Measurements from ENCODE around the gene MAP4K1. TPM values are rescaled to one million over a fixed set of nuclear protein-coding genes. Genes with fewer than 3 reads are reported as not detected.

The MAP4K1 gene
- total and polyA plus RNA-seq, 2 of the 13 experiments (the other 11 are each of a cell fraction or from before 2014, with no cell fraction given), result 0.24 to 0.89 TPM

DNA sequence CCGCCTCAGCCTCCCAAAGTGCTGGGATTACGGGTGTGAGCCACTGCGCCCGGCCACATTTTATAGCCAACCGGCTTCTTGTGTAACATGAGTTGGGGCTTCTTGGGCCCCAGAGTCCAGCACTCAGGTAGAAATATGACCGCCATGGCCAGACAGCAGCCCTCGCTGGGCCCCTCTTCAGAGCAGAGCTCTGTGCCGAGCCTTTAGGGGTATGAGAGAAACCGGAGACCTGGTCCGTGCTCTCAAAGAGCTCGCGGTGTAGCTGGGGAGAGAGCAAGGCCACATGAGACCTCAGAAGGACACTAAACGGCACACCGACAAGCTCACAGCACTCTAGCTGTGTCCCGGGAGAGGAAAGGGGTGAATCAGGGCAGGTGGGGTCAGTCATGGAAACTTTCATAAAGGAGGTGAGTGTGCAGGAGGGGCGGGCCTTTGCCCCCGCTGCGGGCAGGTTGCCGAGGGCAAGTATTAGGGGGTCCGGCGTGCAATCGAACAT, 45.5 kb upstream of the MAP4K1 start (continued):
- TF ChIP-seq MEIS2 (CRISPR knock-in tag; IDR thresholded peaks at IDR 0.05), result no peak
- no peak for TF ChIP-seq PBX3 (CRISPR knock-in tag; IDR thresholded peaks at IDR 0.05; ENCODE audit: borderline replicate concordance)
- TF ChIP-seq TARDBP (CRISPR knock-in tag; IDR thresholded peaks at IDR 0.05), result no peak
- TF ChIP-seq ZMAT3 (CRISPR knock-in tag; conservative IDR thresholded peaks at IDR 0.05), result no peak
- TF ChIP-seq STAG1 (CRISPR knock-in tag; IDR thresholded peaks at IDR 0.05), result no peak
- no peak for TF ChIP-seq GABPA (IDR thresholded peaks at IDR 0.05; ENCODE audit: low read depth, low read length)
- no peak for TF ChIP-seq GABPA (CRISPR knock-in tag; IDR thresholded peaks at IDR 0.05; ENCODE audit: low read depth)
- TF ChIP-seq, protein P1, sequence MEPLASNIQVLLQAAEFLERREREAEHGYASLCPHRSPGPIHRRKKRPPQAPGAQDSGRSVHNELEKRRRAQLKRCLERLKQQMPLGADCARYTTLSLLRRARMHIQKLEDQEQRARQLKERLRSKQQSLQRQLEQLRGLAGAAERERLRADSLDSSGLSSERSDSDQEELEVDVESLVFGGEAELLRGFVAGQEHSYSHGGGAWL (CRISPR knock-in tag; IDR thresholded peaks at IDR 0.05), result no peak
- TF ChIP-seq, protein P2, sequence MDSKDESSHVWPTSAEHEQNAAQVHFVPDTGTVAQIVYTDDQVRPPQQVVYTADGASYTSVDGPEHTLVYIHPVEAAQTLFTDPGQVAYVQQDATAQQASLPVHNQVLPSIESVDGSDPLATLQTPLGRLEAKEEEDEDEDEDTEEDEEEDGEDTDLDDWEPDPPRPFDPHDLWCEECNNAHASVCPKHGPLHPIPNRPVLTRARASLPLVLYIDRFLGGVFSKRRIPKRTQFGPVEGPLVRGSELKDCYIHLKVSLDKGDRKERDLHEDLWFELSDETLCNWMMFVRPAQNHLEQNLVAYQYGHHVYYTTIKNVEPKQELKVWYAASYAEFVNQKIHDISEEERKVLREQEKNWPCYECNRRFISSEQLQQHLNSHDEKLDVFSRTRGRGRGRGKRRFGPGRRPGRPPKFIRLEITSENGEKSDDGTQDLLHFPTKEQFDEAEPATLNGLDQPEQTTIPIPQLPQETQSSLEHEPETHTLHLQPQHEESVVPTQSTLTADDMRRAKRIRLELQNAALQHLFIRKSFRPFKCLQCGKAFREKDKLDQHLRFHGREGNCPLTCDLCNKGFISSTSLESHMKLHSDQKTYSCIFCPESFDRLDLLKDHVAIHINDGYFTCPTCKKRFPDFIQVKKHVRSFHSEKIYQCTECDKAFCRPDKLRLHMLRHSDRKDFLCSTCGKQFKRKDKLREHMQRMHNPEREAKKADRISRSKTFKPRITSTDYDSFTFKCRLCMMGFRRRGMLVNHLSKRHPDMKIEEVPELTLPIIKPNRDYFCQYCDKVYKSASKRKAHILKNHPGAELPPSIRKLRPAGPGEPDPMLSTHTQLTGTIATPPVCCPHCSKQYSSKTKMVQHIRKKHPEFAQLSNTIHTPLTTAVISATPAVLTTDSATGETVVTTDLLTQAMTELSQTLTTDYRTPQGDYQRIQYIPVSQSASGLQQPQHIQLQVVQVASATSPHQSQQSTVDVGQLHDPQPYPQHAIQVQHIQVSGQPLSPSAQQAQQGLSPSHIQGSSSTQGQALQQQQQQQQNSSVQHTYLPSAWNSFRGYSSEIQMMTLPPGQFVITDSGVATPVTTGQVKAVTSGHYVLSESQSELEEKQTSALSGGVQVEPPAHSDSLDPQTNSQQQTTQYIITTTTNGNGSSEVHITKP (CRISPR knock-in tag; IDR thresholded peaks at IDR 0.05; ENCODE audit: low read depth), result no peak
- no peak for TF ChIP-seq ZNF577 (CRISPR knock-in tag; IDR thresholded peaks at IDR 0.05; ENCODE audit: borderline replicate concordance, low read depth)
- TF ChIP-seq MEF2D (CRISPR knock-in tag; IDR thresholded peaks at IDR 0.05), result no peak
- no peak for TF ChIP-seq FLYWCH1 (CRISPR knock-in tag; IDR thresholded peaks at IDR 0.05)
- TF ChIP-seq ZNF367 (CRISPR knock-in tag; IDR thresholded peaks at IDR 0.05; ENCODE audit: borderline replicate concordance), result no peak

Data from HepG2 (cell line).